GM23248 (cell line): ENCODE results near the gene CCDC88C. TPM values are rescaled to one million over a fixed set of nuclear protein-coding genes. Genes with fewer than 3 reads are reported as not detected.

ENCODE experiments used
- DNase-seq: peaks from one replicate; pipeline ENCODE4 v3.0.0-alpha.2; 2015
- H2AFZ ChIP-seq: fragments of 200-600 bp; sonication (generic); 2 replicates; pipeline ENCODE4 v1.6.1; 2016; ENCODE audit warnings: antibody characterized with exemption
- H3F3A ChIP-seq: fragments of 200-600 bp; sonication (generic); 2 replicates; pipeline ENCODE4 v1.6.1; 2016; ENCODE audit warnings: mild to moderate bottlenecking, antibody characterized with exemption, mixed run types; ENCODE audit not compliant: insufficient read depth
- H3K27ac ChIP-seq: fragments of 200-600 bp; sonication (generic); 2 replicates; pipeline ENCODE4 v1.5.1; 2016; ENCODE audit warnings: mild to moderate bottlenecking
- H3K27me3 ChIP-seq: fragments of 200-600 bp; sonication (generic); replicated peaks from 2 replicates; pipeline ENCODE4 v1.6.1; 2016; ENCODE audit warnings: mild to moderate bottlenecking; ENCODE audit not compliant: insufficient read depth
- H3K36me3 ChIP-seq: fragments of 200-600 bp; sonication (generic); 2 replicates; pipeline ENCODE4 v1.6.1; 2016; ENCODE audit warnings: low read depth, mild to moderate bottlenecking
- H3K4me1 ChIP-seq: fragments of 200-600 bp; sonication (generic); 2 replicates; pipeline ENCODE4 v1.6.1; 2016; ENCODE audit warnings: mild to moderate bottlenecking; ENCODE audit not compliant: insufficient read depth
- H3K4me2 ChIP-seq: fragments of 200-600 bp; sonication (generic); one replicate; pipeline ENCODE4 v1.6.1; 2016; ENCODE audit warnings: mild to moderate bottlenecking; ENCODE audit not compliant: unreplicated experiment
- H3K4me3 ChIP-seq: fragments of 200-600 bp; sonication (generic); 2 replicates; pipeline ENCODE4 v1.5.1; 2016; ENCODE audit warnings: mild to moderate bottlenecking
- H3K79me2 ChIP-seq: fragments of 200-600 bp; sonication (generic); 2 replicates; pipeline ENCODE4 v1.6.1; 2016; ENCODE audit warnings: mild to moderate bottlenecking; ENCODE audit not compliant: insufficient read depth
- H3K9ac ChIP-seq: fragments of 200-600 bp; sonication (generic); 2 replicates; pipeline ENCODE4 v1.6.1; 2016; ENCODE audit warnings: mild to moderate bottlenecking
- H3K9me2 ChIP-seq: fragments of 200-600 bp; sonication (generic); 2 replicates; pipeline ENCODE4 v1.6.1; 2016; ENCODE audit warnings: mixed run types, mild to moderate bottlenecking, moderate library complexity; ENCODE audit not compliant: insufficient read depth
- H3K9me3 ChIP-seq: fragments of 200-600 bp; sonication (generic); one replicate; pipeline ENCODE4 v1.6.1; 2017; ENCODE audit warnings: low read depth
- H4K20me1 ChIP-seq: fragments of 200-600 bp; sonication (generic); 2 replicates; pipeline ENCODE4 v1.6.0; 2016; ENCODE audit not compliant: insufficient read depth
- EZH2 ChIP-seq: fragments of 200-600 bp; sonication (generic); IDR thresholded peaks from 2 replicates; pipeline ENCODE4 v1.6.1; 2018; ENCODE audit warnings: antibody characterized with exemption, mild to moderate bottlenecking; ENCODE audit not compliant: insufficient read depth, poor library complexity, severe bottlenecking
- EZH2phosphoT487 ChIP-seq: fragments of 200-600 bp; sonication (generic); IDR thresholded peaks from 2 replicates; pipeline ENCODE4 v1.6.1; 2018; ENCODE audit warnings: antibody characterized with exemption, moderate library complexity, mild to moderate bottlenecking, low read depth; ENCODE audit not compliant: insufficient read depth
- WGBS, 2 experiments: methylation state at CpG; one replicate each; pipeline ENCODE4 v1.1.6; 2015 to 2017; ENCODE audit warnings: low lambda C conversion rate in 2 of 2, low coverage in 1 of 2; ENCODE audit errors: missing lambda C conversion rate in 2 of 2; 5-methylcytosine and 5-hydroxymethylcytosine counted together
- in situ Hi-C: fragments of 300-500 bp; cut with MboI; formaldehyde crosslinking; loops from 2 replicates; pipeline ENCODE4 v1.15.0; 2020
- polyA plus RNA-seq: library from polyadenylated mRNA; unstranded; fragments of >200 nt; fragmentation: Nextera tagmentation; extraction: Ambion mirVana; gene quantifications from 2 replicates; pipeline ENCODE4 v1.2.1, GENCODE V29; 2016
- total RNA-seq: library from RNA; depleted of rRNA; stranded (reverse); fragments of >200 nt; shearing (Covaris generic); gene quantifications from 2 replicates; pipeline ENCODE4 v1.2.3, GENCODE V29; 2014

CCDC88C gene
- total and polyA plus RNA-seq, 2 experiments from 2014 or later: not detected

DNA sequence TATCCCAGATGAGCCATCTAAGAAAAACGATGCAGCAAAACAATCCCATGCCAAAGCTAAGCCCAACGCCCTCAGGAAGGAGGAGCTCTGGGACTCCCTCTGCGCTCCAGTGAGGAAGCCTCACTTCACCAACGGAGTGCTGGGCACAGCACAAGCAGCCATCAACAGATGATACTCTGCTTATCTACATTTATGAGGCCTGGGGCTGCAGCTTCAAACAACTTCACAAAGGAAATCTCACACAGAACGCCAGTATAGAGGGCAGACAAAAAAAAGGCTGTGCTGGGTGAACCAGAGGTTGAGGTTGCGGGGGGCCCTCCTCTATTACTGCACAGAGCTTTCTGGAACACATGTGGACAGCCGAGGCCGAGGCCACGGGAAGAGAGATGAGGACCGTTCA is 138.3 kb downstream of the CCDC88C start:
- no peaks in the 10 kb centered on the region for H4K20me1 ChIP-seq
- no peaks in the 10 kb centered on the region for H3K27me3 ChIP-seq
- H3K36me3 ChIP-seq: no peaks in the 10 kb centered on the region
- H3K4me1 ChIP-seq: peaks cover 12% of the 10 kb centered on the region
- in situ Hi-C loops: no loop called here
- H3K9ac ChIP-seq: no peak overlapping the region
- WGBS, 2 experiments: 82% methylated on average over 10 of the region's 10 CpGs
- no peak overlapping the region for H3K4me2 ChIP-seq
- H3F3A ChIP-seq: peaks cover 8% of the 10 kb centered on the region
- no peaks in the 10 kb centered on the region for H3K79me2 ChIP-seq
- no peaks in the 10 kb centered on the region for H3K9me2 ChIP-seq
- H3K4me3 ChIP-seq: no peak overlapping the region
- no peak overlapping the region for H2AFZ ChIP-seq
- H3K9me3 ChIP-seq: no peaks in the 10 kb centered on the region
- no peak overlapping the region for H3K27ac ChIP-seq
- no peak for TF ChIP-seq EZH2phosphoT487
- TF ChIP-seq EZH2: no peak
- no peak for DNase-seq

DNA sequence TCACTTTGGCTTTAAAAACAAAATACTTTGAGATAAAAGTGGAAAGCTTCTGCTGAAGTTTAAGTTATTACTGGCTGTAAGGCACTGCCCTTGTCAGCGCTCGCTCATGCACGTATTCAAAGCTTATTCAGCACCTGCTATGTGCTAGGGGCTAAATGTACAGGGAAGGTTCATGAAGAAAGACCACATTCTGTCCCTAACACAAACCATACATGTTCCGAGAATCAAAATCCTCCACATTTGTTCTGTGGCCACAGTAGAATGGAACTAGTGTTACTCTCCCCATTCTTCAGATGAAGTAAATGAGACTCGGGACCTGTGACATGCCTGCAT is 139.3 kb downstream of the CCDC88C start:
- H3K4me3 ChIP-seq: no peak overlapping the region
- no peak for DNase-seq
- no peaks in the 10 kb centered on the region for H3K27me3 ChIP-seq
- no peak overlapping the region for H3K4me2 ChIP-seq
- 96 to 97% methylated on average over 5 of the region's 5 CpGs for WGBS, 2 experiments
- H3F3A ChIP-seq: no peaks in the 10 kb centered on the region
- no peaks in the 10 kb centered on the region for H3K36me3 ChIP-seq
- no peak overlapping the region for H2AFZ ChIP-seq
- no peak overlapping the region for H3K27ac ChIP-seq
- no peaks in the 10 kb centered on the region for H3K9me3 ChIP-seq
- no peaks in the 10 kb centered on the region for H4K20me1 ChIP-seq
- no peaks in the 10 kb centered on the region for H3K79me2 ChIP-seq
- peaks cover 3% of the 10 kb centered on the region; the same call in 1 of the 2 replicates for H3K4me1 ChIP-seq
- no peaks in the 10 kb centered on the region for H3K9me2 ChIP-seq
- H3K9ac ChIP-seq: no peak overlapping the region
- in situ Hi-C loops: no loop called here
- TF ChIP-seq EZH2phosphoT487: no peak
- no peak for TF ChIP-seq EZH2

DNA sequence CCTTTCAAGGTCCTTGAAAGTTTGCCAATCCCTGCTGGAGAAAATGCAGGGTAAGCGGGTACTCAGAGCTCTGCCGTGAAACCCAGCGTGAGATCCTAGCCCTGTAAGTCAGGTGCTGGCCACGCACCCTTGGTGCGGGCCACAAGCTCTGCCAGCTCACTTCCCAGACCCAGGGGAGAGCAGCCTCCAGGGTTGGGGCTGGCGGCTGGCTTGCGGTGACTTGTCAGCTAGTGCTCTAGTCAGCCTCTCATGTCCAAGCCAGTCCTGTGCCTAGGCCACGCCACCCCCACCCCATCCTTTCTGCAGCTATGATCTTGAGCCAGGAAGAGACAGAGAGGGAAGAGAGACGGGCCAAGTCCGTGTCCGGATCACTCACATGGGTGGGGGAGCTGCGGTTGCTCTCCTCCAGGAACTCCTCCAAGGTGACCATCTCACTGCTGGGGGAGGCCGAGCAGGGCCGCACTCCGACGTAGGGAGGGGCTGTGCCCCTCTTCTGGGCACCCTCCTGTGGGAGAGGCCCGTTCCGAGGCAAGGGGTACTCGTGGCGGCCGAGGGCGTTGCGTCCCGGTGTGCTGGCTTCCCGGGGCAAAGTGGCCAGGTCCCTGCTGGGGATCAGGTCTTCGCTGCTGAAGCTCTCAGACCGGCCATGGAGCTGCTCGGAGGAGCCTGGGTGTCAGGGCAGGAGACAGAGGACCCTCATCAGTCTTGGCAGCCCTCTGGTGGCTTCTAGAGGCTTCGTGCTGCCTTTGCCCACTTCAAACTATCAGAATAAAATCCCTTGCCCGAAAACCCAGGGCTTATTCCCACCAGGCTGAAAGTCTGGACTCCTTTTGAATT is 139.9 kb downstream of the CCDC88C start:
- Histone ChIP-seq H3K4me2 (no peak overlapping the region), H3K4me3 (no peak overlapping the region), H3K9ac (no peak overlapping the region), H3K27me3 (no peaks in the 10 kb centered on the region), H3K36me3 (no peaks in the 10 kb centered on the region), H3K79me2 (no peaks in the 10 kb centered on the region), H2AFZ (no peak overlapping the region), H3K4me1 (no peaks in the 10 kb centered on the region; the same call in 1 of the 2 replicates), H3K27ac (no peak overlapping the region), H3F3A (no peaks in the 10 kb centered on the region), H4K20me1 (no peaks in the 10 kb centered on the region), H3K9me2 (no peaks in the 10 kb centered on the region), H3K9me3 (no peaks in the 10 kb centered on the region)
- in situ Hi-C loops: no loop called here
- no peak for TF ChIP-seq EZH2phosphoT487
- TF ChIP-seq EZH2: no peak
- no peak for DNase-seq
- WGBS, 2 experiments: 88 to 90% methylated on average over 29 to 30 of the region's 30 CpGs

DNA sequence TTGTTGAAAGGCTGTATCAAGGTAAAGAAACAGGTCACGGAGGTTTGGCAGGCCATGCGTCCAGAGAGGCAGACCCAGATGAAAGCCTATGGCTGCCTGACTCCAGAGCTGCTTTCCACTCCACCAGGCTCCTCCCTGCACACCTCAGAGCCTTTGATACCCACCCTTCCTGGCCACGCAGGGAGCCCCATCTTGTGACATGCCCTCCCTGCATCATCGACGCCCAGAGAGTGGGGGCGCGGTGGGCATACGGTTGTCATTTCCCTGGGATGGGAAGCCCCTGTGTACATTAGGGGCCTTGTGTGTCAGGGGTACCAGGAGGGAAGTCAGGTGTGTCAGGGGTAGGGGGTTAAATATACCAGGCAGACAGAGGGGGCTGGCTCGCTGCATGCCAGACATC is 142.8 kb downstream of the CCDC88C start:
- Histone ChIP-seq H4K20me1 (no peaks in the 10 kb centered on the region), H3K9ac (no peak overlapping the region), H3K4me3 (no peak overlapping the region), H3K4me2 (no peak overlapping the region), H2AFZ (no peak overlapping the region), H3K27ac (no peak overlapping the region), H3K9me3 (no peaks in the 10 kb centered on the region), H3K36me3 (no peaks in the 10 kb centered on the region), H3K4me1 (peaks cover 1% of the 10 kb centered on the region; the same call in 1 of the 2 replicates), H3K9me2 (no peaks in the 10 kb centered on the region), H3K79me2 (no peaks in the 10 kb centered on the region), H3F3A (no peaks in the 10 kb centered on the region), H3K27me3 (no peaks in the 10 kb centered on the region)
- no peak for TF ChIP-seq EZH2
- no peak for TF ChIP-seq EZH2phosphoT487
- DNase-seq: no peak
- in situ Hi-C loops: no loop called here
- WGBS, 2 experiments: 90 to 93% methylated on average over 9 of the region's 9 CpGs
